SK-N-MC (cell line): Measurements from ENCODE around the gene POMC.

Source experiments
- EZH2 ChIP-seq: fragments of 200-600 bp; sonication (generic); IDR thresholded peaks from one replicate; pipeline ENCODE4 v1.6.1; 2017; ENCODE audit warnings: antibody characterized with exemption
- POLR2AphosphoS5 ChIP-seq: IDR thresholded peaks from 2 replicates; pipeline ENCODE4 v1.6.1; 2012; ENCODE audit warnings: mild to moderate bottlenecking, low read depth, low read length, borderline replicate concordance

GRCh38 chr2:25159949-25160348, 8.4 kb downstream of the POMC start:
- TF ChIP-seq EZH2 (no peak), POLR2AphosphoS5 (no peak)
